Naive thymus-derived CD4-positive, alpha-beta T cell (primary cell): Measurements from ENCODE around the gene DYRK3. TPM values are rescaled to one million over a fixed set of nuclear protein-coding genes. Genes with fewer than 3 reads are reported as not detected.
"Not testable (repeated sequence)": the region's sequence is repeated elsewhere in the genome, so short reads cannot be mapped to it uniquely, and the experiment has no call there.

Experiments
- ATAC-seq: fragments of 150-1000 bp; cut with Tn5 transposase; 2 replicates; pipeline ENCODE4 v1.10.0; 2021; ENCODE audit warnings: mild to moderate bottlenecking, moderate library complexity
- CTCF ChIA-PET: fragments of 350-600 bp; sonication (Branson Sonifier 250); formaldehyde crosslinking; loops from one replicate; lab custom pipeline; 2021; ENCODE audit warnings: antibody characterized with exemption; lab: Charles Lee
- POLR2A ChIA-PET: fragments of 350-600 bp; sonication (Branson Sonifier 250); formaldehyde crosslinking; loops from one replicate; lab custom pipeline; 2021; ENCODE audit warnings: antibody characterized with exemption, inconsistent platforms; lab: Charles Lee
- DNase-seq, 9 donors: peaks; one replicate each; pipeline versions ENCODE4 v3.0.0 to v3.0.0-alpha.2; 2020 to 2022; ENCODE audit warnings: mixed read lengths in 1 of 9
- H3K27ac ChIP-seq: one replicate; pipeline ENCODE4 v1.7.0; 2013; ENCODE audit warnings: mild to moderate bottlenecking, low read depth, low read length, moderate library complexity
- H3K27me3 ChIP-seq, 2 donors: one replicate each; pipeline ENCODE4 v1.7.0; 2013; ENCODE audit warnings: low read length in 2 of 2, mild to moderate bottlenecking in 2 of 2, moderate library complexity in 2 of 2; ENCODE audit not compliant: control insufficient read depth in 2 of 2, insufficient read depth in 2 of 2
- H3K36me3 ChIP-seq, 3 experiments: 1 replicate in 2 of 3; 2 replicates in 1 of 3; pipeline ENCODE4 v1.7.0; 2013; ENCODE audit warnings: low read length in 3 of 3, mild to moderate bottlenecking in 3 of 3, moderate library complexity in 1 of 3; ENCODE audit not compliant: insufficient read depth in 3 of 3, control insufficient read depth in 2 of 3
- H3K4me1 ChIP-seq, 2 donors: one replicate each; pipeline ENCODE4 v1.7.0; 2013; ENCODE audit warnings: low read length in 2 of 2, mild to moderate bottlenecking in 2 of 2, moderate library complexity in 1 of 2; ENCODE audit not compliant: control insufficient read depth in 2 of 2, insufficient read depth in 2 of 2
- H3K4me3 ChIP-seq: 2 replicates; pipeline ENCODE4 v1.7.0; 2013; ENCODE audit warnings: mild to moderate bottlenecking, low read length
- H3K9me3 ChIP-seq, 3 experiments: 1 replicate in 2 of 3; 2 replicates in 1 of 3; pipeline ENCODE4 v1.7.0; 2013; ENCODE audit warnings: low read length in 3 of 3; ENCODE audit not compliant: control insufficient read depth in 2 of 3
- H3K27ac Mint-ChIP-seq, 9 donors: one replicate each; pipeline ENCODE4 v1.8.0; 2020 to 2022; ENCODE audit warnings: mixed read lengths in 9 of 9, mild to moderate bottlenecking in 8 of 9, moderate library complexity in 5 of 9, inconsistent platforms in 2 of 9
- H3K27me3 Mint-ChIP-seq, 5 donors: one replicate each; pipeline ENCODE4 v1.8.0; 2021 to 2022; ENCODE audit warnings: mixed read lengths in 5 of 5, mild to moderate bottlenecking in 1 of 5
- H3K36me3 Mint-ChIP-seq, 5 donors: one replicate each; pipeline ENCODE4 v1.8.0; 2020 to 2022; ENCODE audit warnings: mixed read lengths in 5 of 5, mild to moderate bottlenecking in 3 of 5, inconsistent platforms in 1 of 5
- H3K4me1 Mint-ChIP-seq, 7 donors: one replicate each; pipeline ENCODE4 v1.8.0; 2020 to 2022; ENCODE audit warnings: mixed read lengths in 7 of 7, mild to moderate bottlenecking in 3 of 7, inconsistent platforms in 1 of 7
- H3K4me3 Mint-ChIP-seq, 10 donors: one replicate each; pipeline ENCODE4 v1.8.0; 2020 to 2022; ENCODE audit warnings: mild to moderate bottlenecking in 10 of 10, mixed read lengths in 10 of 10, moderate library complexity in 6 of 10, inconsistent platforms in 2 of 10
- H3K9me3 Mint-ChIP-seq, 11 donors: one replicate each; pipeline ENCODE4 v1.8.0; 2020 to 2022; ENCODE audit warnings: mixed read lengths in 11 of 11, mild to moderate bottlenecking in 4 of 11, inconsistent platforms in 1 of 11, moderate library complexity in 1 of 11
- intact Hi-C, 2 donors: fragments of 100-400 bp; cut with micrococcal nuclease; formaldehyde crosslinking; loops; one replicate each; pipeline ENCODE4 v1.15.1; 2023
- polyA plus RNA-seq, 2 donors: library from polyadenylated mRNA; unstranded; fragments of 300-500 nt; fragmentation: Illumina TruSeq; gene quantifications; one replicate each; pipeline ENCODE4 v1.2.3, GENCODE V29; 2021
- total RNA-seq, 6 experiments: library from RNA in 5 of 6; stranded (reverse) in 5 of 6; gene quantifications; 1 replicate in 5 of 6; 2 replicates in 1 of 6; pipeline ENCODE4 v1.2.3 and lab custom pipeline; 2021 to 2026

DYRK3 gene
- total and polyA plus RNA-seq, 7 experiments from 2014 or later: 0.22 to 8.2 (median 0.69) TPM; not detected in 2

GRCh38 chr1:206634365-206635079 lies 814 bp upstream of the DYRK3 start:
- peak overlapping the region; percentile 57 for H3K27ac ChIP-seq
- H3K36me3 Mint-ChIP-seq: peaks cover 0 to 2% (median 0%) of the 10 kb centered on the region in 5 donors
- intact Hi-C loops: loop anchor here (1.0 to 10.0 kb wide), 16 partner anchors 22 to 1120 kb away; partner anchors contain the start of genes EIF2D (in 2 of the 2), CD46 (in 1 of the 2), CD55 (in 1 of the 2) and FCMR (in 1 of the 2)
- no peaks in the 10 kb centered on the region for H3K9me3 ChIP-seq
- no peaks in the 10 kb centered on the region for H3K27me3 ChIP-seq
- no peaks in the 10 kb centered on the region for H3K36me3 ChIP-seq
- H3K4me1 Mint-ChIP-seq: peaks cover 14 to 29% (median 18%) of the 10 kb centered on the region in 7 donors
- no peaks in the 10 kb centered on the region for H3K9me3 Mint-ChIP-seq
- H3K4me3 Mint-ChIP-seq: peak overlapping the region; percentile 85 to 96 (median 90)
- peak overlapping the region; percentile 67 for H3K4me3 ChIP-seq
- peaks cover 7 to 13% (median 9%) of the 10 kb centered on the region in 5 donors for H3K27me3 Mint-ChIP-seq
- DNase-seq (peak; percentile 33 to 79 (median 48)), ATAC-seq (peak; percentile 28)
- POLR2A ChIA-PET: interaction anchor here (1.7 kb wide), 1 partner anchor 287 kb away, joined by 4 read pairs; the partner anchor contains the start of gene FCMR
- CTCF ChIA-PET: interaction anchor here (0.7 to 4.2 kb wide), 10 partner anchors 21 to 694 kb away, joined by 3 to 53 read pairs (median 3); partner anchors contain the start of gene MAPKAPK2
- peak overlapping the region; percentile 64 to 93 (median 85) for H3K27ac Mint-ChIP-seq
- peaks cover 8 to 16% of the 10 kb centered on the region in 2 donors for H3K4me1 ChIP-seq

- Histone ChIP-seq H3K9me3 (no peaks in the 10 kb centered on the region), H3K27ac (peak overlapping the region; percentile 31), H3K4me1 (peaks cover 8 to 16% of the 10 kb centered on the region in 2 donors), H3K27me3 (no peaks in the 10 kb centered on the region), H3K4me3 (peak overlapping the region; percentile 67), H3K36me3 (no peaks in the 10 kb centered on the region)
- DNase-seq (peak in 2 of 9 donors; percentile 0 to 23), ATAC-seq (no peak)
- H3K27me3 Mint-ChIP-seq: peaks cover 7 to 13% (median 9%) of the 10 kb centered on the region in 5 donors
- H3K4me1 Mint-ChIP-seq: peaks cover 14 to 29% (median 18%) of the 10 kb centered on the region in 7 donors
- intact Hi-C loops: loop anchor here (1.0 to 10.0 kb wide), 8 partner anchors 24 to 1119 kb away; partner anchors contain the start of genes EIF2D (in 2 of the 2), CD46 (in 1 of the 2), CD55 (in 1 of the 2) and FCMR (in 1 of the 2)
- peak overlapping the region; percentile 64 to 90 (median 85) for H3K4me3 Mint-ChIP-seq
- peak overlapping the region in 2 of 9 donors; percentile 44 to 81 for H3K27ac Mint-ChIP-seq
- H3K9me3 Mint-ChIP-seq: no peaks in the 10 kb centered on the region
- POLR2A ChIA-PET: interaction anchor here (1.7 kb wide), 1 partner anchor 286 kb away, joined by 4 read pairs; the partner anchor contains the start of gene FCMR
- CTCF ChIA-PET: interaction anchor here (0.8 to 4.2 kb wide), 3 partner anchors 19 to 29 kb away, joined by 4 to 53 read pairs (median 15); no protein-coding TSS in a partner anchor
- peaks cover 0 to 3% (median 0%) of the 10 kb centered on the region in 5 donors for H3K36me3 Mint-ChIP-seq
Measured at GRCh38 chr1:206635978-206636345, 626 bp downstream of the DYRK3 start.

GRCh38 chr1:206636671-206637070 lies 1.3 kb downstream of the DYRK3 start:
- Mint-ChIP-seq H3K27me3 (peaks cover 7 to 10% (median 8%) of the 10 kb centered on the region in 5 donors), H3K4me3 (peak overlapping the region in 1 of 10 donors; percentile 21), H3K9me3 (no peaks in the 10 kb centered on the region), H3K27ac (no peak overlapping the region), H3K36me3 (peaks cover 0 to 3% (median 0%) of the 10 kb centered on the region in 5 donors), H3K4me1 (peaks cover 14 to 29% (median 18%) of the 10 kb centered on the region in 7 donors)
- H3K27me3 ChIP-seq: no peaks in the 10 kb centered on the region
- DNase-seq (no peak), ATAC-seq (no peak)
- peaks cover 8 to 16% of the 10 kb centered on the region in 2 donors for H3K4me1 ChIP-seq
- H3K4me3 ChIP-seq: no peak overlapping the region
- ChIA-PET CTCF (interaction anchor here (1.7 kb wide), 1 partner anchor 27 kb away, joined by 6 read pairs; no protein-coding TSS in a partner anchor), POLR2A (no interaction called here)
- H3K9me3 ChIP-seq: no peaks in the 10 kb centered on the region
- no peaks in the 10 kb centered on the region for H3K36me3 ChIP-seq
- no peak overlapping the region for H3K27ac ChIP-seq
- intact Hi-C loops: loop anchor here (5.0 to 10.0 kb wide), 2 partner anchors 286 to 1118 kb away; partner anchors contain the start of genes CD46 (in 1 of the 2) and FCMR (in 1 of the 2)

- no peak overlapping the region for H3K4me3 ChIP-seq
- H3K4me3 Mint-ChIP-seq: no peak overlapping the region
- H3K9me3 ChIP-seq: no peaks in the 10 kb centered on the region
- CTCF ChIA-PET: interaction anchor here (1.2 to 1.7 kb wide), 2 partner anchors 12 to 27 kb away, joined by 5 to 6 read pairs; no protein-coding TSS in a partner anchor
- ATAC-seq (no peak), DNase-seq (no peak)
- H3K4me1 ChIP-seq: peaks cover 8 to 16% of the 10 kb centered on the region in 2 donors
- H3K36me3 ChIP-seq: no peaks in the 10 kb centered on the region
- no peaks in the 10 kb centered on the region for H3K27me3 ChIP-seq
- H3K36me3 Mint-ChIP-seq: peaks cover 0 to 5% (median 0%) of the 10 kb centered on the region in 5 donors
- H3K27ac ChIP-seq: no peak overlapping the region
- no peaks in the 10 kb centered on the region for H3K9me3 Mint-ChIP-seq
- H3K27me3 Mint-ChIP-seq: peaks cover 2 to 7% (median 6%) of the 10 kb centered on the region in 5 donors
- H3K4me1 Mint-ChIP-seq: peaks cover 14 to 29% (median 18%) of the 10 kb centered on the region in 7 donors
- POLR2A ChIA-PET: interaction anchor here (0.6 kb wide), 1 partner anchor 196 kb away, joined by 3 read pairs; no protein-coding TSS in a partner anchor
- intact Hi-C loops: loop anchor here (5.0 to 10.0 kb wide), 2 partner anchors 285 to 1117 kb away; partner anchors contain the start of genes CD46 (in 1 of the 2) and FCMR (in 1 of the 2)
- peak overlapping the region in 1 of 9 donors; percentile 60 for H3K27ac Mint-ChIP-seq
Measured at GRCh38 chr1:206637605-206638004, 2.3 kb downstream of the DYRK3 start.

GRCh38 chr1:206642074-206642473 lies 6.7 kb downstream of the DYRK3 start:
- ATAC-seq, H3K4me3 Mint-ChIP-seq, H3K27ac ChIP-seq, H3K27me3 Mint-ChIP-seq, H3K4me1 ChIP-seq, H3K9me3 Mint-ChIP-seq, H3K36me3 ChIP-seq, H3K27ac Mint-ChIP-seq, DNase-seq, H3K4me1 Mint-ChIP-seq, H3K9me3 ChIP-seq, intact Hi-C loops, POLR2A ChIA-PET, H3K4me3 ChIP-seq, H3K36me3 Mint-ChIP-seq, H3K27me3 ChIP-seq: not testable (repeated sequence)
- CTCF ChIA-PET: interaction anchor here (0.9 kb wide), 1 partner anchor 9 kb away, joined by 4 read pairs; no protein-coding TSS in a partner anchor

GRCh38 chr1:206643118-206643698 lies 7.9 kb downstream of the DYRK3 start:
- H3K27ac Mint-ChIP-seq: no peak overlapping the region
- intact Hi-C loops: no loop called here
- peaks cover 0 to 4% (median 0%) of the 10 kb centered on the region in 5 donors for H3K27me3 Mint-ChIP-seq
- Histone ChIP-seq H3K27ac (no peak overlapping the region), H3K4me3 (no peak overlapping the region), H3K9me3 (no peaks in the 10 kb centered on the region), H3K36me3 (no peaks in the 10 kb centered on the region), H3K4me1 (no peaks in the 10 kb centered on the region), H3K27me3 (no peaks in the 10 kb centered on the region)
- peaks cover 0 to 13% (median 0%) of the 10 kb centered on the region in 5 donors for H3K36me3 Mint-ChIP-seq
- ATAC-seq (no peak), DNase-seq (no peak)
- ChIA-PET POLR2A (no interaction called here), CTCF (interaction anchor here (1.6 kb wide), 1 partner anchor 20 kb away, joined by 4 read pairs; no protein-coding TSS in a partner anchor)
- H3K4me1 Mint-ChIP-seq: no peaks in the 10 kb centered on the region
- no peaks in the 10 kb centered on the region for H3K9me3 Mint-ChIP-seq
- no peak overlapping the region for H3K4me3 Mint-ChIP-seq
